ENCODE results near the gene RORC.
"Not testable (repeated sequence)": the region's sequence is repeated elsewhere in the genome, so short reads cannot be mapped to it uniquely, and the experiment has no call there.

RORC gene

DNA sequence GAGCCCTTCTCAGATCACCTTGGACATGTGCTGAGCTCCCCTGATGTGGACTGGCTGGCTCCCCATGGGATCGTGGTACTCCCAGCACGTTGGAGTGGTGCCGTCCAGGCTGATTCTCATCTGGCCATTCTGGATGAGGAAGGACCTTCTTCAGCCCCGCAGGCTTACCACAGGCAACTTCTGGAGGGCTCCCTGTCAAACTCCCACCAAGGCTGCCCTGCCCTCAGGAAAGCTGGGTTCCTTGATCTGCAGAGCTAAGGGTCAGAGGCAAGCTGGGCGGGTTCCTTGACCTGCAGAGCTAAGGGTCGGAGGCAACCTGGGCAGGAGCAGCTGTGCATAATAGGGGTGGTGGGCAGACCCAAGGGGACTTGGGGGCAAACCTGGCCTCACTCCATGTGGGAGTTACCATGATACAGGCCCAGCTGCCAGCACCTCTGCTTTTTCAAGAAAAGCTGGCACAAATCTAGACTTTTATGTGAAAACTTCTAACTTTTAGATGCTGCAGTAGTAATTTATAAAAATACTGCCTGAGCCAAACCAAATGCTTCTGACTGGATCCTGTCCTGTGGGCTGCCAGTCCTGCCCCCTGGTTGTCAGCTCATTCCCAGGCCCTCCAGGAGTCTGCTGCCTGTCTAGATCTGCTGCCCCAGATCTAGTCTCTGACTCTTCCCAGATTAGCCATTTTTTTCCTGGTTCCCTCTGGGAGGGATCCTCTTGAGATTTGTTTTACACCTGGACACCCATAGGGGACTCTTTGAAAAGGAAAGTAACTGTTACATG, 27.5 kb upstream of the RORC start:
- Histone ChIP-seq H3K9me3 (ENCODE audit: control insufficient read depth, low read length) (no peaks in the 10 kb centered on the region), H3K9ac (ENCODE audit: low read length) (no peak overlapping the region), H3K36me3 (ENCODE audit: control insufficient read depth, insufficient read depth, low read length, severe bottlenecking) (no peaks in the 10 kb centered on the region), H3K4me1 (ENCODE audit: control insufficient read depth, insufficient read depth, low read length) (peaks cover 21% of the 10 kb centered on the region), H3K27me3 (replicated peaks; ENCODE audit: control insufficient read depth, insufficient read depth, low read length) (peaks cover 5% of the 10 kb centered on the region), H3K4me3 (ENCODE audit: low read length) (no peak overlapping the region)
- no peak for DNase-seq (ENCODE audit: low read depth)

DNA sequence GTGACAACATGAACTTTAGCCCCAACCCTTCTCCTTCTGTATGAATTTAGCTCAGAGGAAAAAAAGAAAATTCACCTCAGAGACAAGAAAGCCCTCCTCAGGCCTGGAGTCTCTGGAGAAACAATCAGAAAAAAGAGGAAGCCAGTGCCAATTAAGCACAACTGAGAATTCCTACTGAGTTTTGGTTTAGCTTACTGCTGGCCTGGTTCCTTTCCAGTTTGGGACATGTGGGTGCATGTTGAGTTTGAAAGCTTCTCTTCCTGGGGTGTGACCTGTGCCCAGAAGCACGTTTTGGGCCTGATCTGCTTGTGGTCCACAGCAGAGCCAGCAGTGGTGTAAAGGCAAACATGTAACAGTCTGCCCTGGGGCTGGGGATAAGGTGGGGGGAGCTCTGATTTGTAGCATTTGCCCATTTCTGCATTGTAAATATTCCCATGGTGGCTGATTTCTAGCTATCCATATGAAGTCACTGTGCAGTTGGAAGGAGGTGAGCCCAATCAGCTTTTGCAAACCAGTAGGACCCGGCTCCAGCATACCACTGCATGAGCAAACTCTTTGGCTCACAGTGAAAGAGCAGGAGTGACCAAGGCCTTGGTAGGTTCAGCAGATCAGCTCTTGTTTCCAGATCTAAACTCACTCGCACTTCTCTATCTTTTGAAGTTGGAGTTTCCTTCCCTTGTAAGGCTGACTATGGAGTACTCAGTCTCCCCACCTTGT, 26.6 kb upstream of the RORC start:
- H3K4me1 ChIP-seq (ENCODE audit: control insufficient read depth, insufficient read depth, low read length): peaks cover 17% of the 10 kb centered on the region
- no peak overlapping the region for H3K9ac ChIP-seq (ENCODE audit: low read length)
- no peaks in the 10 kb centered on the region for H3K9me3 ChIP-seq (ENCODE audit: control insufficient read depth, low read length)
- peaks cover 8% of the 10 kb centered on the region for H3K27me3 ChIP-seq (replicated peaks; ENCODE audit: control insufficient read depth, insufficient read depth, low read length)
- DNase-seq (ENCODE audit: low read depth): no peak
- no peaks in the 10 kb centered on the region for H3K36me3 ChIP-seq (ENCODE audit: control insufficient read depth, insufficient read depth, low read length, severe bottlenecking)
- no peak overlapping the region for H3K4me3 ChIP-seq (ENCODE audit: low read length)

DNA sequence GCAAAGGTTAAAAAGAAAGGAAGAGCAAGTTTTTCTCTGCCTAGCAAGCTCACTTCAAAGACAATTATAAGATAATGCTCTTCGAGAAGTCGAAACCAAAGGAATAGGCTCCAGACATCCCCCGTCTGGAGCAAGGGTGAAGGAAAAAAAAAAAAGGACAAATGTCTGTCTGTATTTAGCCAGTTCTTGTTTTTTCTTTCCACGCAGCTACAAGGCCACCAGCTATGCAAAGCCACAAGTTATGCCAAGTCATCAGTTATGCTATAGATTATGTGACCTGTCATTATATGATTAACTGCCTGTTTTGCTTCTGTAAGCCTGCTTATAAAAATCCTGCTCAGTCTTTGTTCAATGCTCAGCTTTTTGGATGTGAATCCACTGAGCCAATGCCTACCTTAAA, 24.3 kb upstream of the RORC start:
- DNase-seq (ENCODE audit: low read depth): no peak
- no peaks in the 10 kb centered on the region for H3K9me3 ChIP-seq (ENCODE audit: control insufficient read depth, low read length)
- peaks cover 17% of the 10 kb centered on the region for H3K4me1 ChIP-seq (ENCODE audit: control insufficient read depth, insufficient read depth, low read length)
- peak overlapping the region; percentile 68 for H3K9ac ChIP-seq (ENCODE audit: low read length)
- peaks cover 25% of the 10 kb centered on the region for H3K27me3 ChIP-seq (replicated peaks; ENCODE audit: control insufficient read depth, insufficient read depth, low read length)
- no peak overlapping the region for H3K4me3 ChIP-seq (ENCODE audit: low read length)
- no peaks in the 10 kb centered on the region for H3K36me3 ChIP-seq (ENCODE audit: control insufficient read depth, insufficient read depth, low read length, severe bottlenecking)

DNA sequence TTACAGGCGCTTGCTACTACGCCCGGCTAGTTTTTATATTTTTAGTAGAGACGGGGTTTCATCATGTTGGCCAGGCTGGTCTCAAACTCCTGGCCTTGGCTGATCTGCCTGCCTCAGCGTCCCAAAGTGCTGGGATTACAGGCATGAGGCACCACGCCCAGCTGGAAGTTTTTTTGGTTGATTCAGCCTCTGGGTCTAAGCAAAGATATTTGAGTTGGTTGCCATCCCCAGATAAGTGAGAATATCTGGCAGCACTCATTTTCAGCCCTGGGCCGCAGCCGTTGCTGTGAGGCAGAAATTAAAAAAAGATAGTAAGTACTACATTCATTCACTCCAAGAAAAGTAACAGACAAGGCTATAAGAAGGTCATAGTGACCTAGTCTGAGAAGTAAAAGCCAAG, 23.9 kb upstream of the RORC start:
- Histone ChIP-seq H3K4me1 (ENCODE audit: control insufficient read depth, insufficient read depth, low read length) (peaks cover 17% of the 10 kb centered on the region), H3K27me3 (replicated peaks; ENCODE audit: control insufficient read depth, insufficient read depth, low read length) (peaks cover 25% of the 10 kb centered on the region), H3K9ac (ENCODE audit: low read length) (peak overlapping the region; percentile 68)
- not testable (repeated sequence) for H3K4me3 ChIP-seq (ENCODE audit: low read length); H3K36me3 ChIP-seq (ENCODE audit: control insufficient read depth, insufficient read depth, low read length, severe bottlenecking); DNase-seq (ENCODE audit: low read depth); H3K9me3 ChIP-seq (ENCODE audit: control insufficient read depth, low read length)

DNA sequence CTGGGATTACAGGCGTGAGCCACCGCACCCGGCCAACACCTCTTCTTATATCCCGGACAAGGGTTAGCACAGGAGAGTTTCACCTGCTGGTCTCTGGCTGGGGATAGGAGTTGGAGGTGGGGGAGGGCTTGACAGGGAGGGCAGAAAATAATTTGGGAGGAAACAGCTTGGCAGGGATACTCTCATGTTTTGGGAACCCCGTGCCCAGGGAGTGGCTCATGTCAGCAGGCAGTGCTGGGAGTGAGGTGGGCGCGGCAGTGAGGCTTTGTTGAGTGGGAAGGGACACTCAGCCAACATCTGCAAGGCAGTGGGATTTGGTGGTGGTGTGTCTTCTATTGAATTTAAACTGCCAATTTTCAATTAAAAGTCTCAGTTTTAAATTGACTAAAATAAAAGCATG, 23.1 kb upstream of the RORC start:
- H3K4me3 ChIP-seq (ENCODE audit: low read length): no peak overlapping the region
- H3K9ac ChIP-seq (ENCODE audit: low read length): no peak overlapping the region
- peaks cover 18% of the 10 kb centered on the region for H3K4me1 ChIP-seq (ENCODE audit: control insufficient read depth, insufficient read depth, low read length)
- peaks cover 25% of the 10 kb centered on the region for H3K27me3 ChIP-seq (replicated peaks; ENCODE audit: control insufficient read depth, insufficient read depth, low read length)
- no peak for DNase-seq (ENCODE audit: low read depth)
- H3K36me3 ChIP-seq (ENCODE audit: control insufficient read depth, insufficient read depth, low read length, severe bottlenecking): no peaks in the 10 kb centered on the region
- no peaks in the 10 kb centered on the region for H3K9me3 ChIP-seq (ENCODE audit: control insufficient read depth, low read length)

DNA sequence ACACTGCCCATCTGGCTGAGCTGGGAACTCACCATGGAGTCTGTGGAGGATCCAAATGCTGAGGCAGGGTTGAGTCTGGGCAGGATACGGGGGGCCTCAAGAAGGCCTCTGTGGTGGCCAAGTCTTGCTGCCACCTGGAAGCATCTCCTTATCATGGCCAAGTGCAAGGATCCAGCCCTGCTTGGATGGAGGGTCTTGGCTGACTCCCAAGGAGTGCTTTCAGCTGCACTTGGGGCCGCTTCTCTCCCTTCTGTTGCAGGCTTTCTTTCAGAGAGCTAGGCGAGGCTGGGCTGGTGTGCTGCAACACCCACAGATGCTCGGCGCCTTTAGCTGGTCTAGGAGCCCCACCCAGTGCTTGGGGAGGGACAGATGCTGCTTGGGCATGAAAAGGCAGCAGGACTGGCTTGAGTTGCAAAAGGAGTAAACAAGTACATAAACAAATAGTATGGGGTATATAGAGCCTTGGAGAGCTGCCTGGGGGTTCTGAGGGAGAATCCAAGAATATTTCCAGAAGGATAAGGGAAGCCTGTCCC, 21.9 kb upstream of the RORC start, which contains the start of gene THEM5:
Gene THEM5 (minus strand): TSS at position 302 of the 533 bp plus-strand sequence. CDS start 147 bp downstream, at position 155.
- H3K27me3 ChIP-seq (replicated peaks; ENCODE audit: control insufficient read depth, insufficient read depth, low read length): peaks cover 25% of the 10 kb centered on the region
- peaks cover 30% of the 10 kb centered on the region for H3K4me1 ChIP-seq (ENCODE audit: control insufficient read depth, insufficient read depth, low read length)
- H3K4me3 ChIP-seq (ENCODE audit: low read length): no peak within 1 kb of the TSS
- no peak for DNase-seq (ENCODE audit: low read depth)
- no peaks in the 10 kb centered on the region for H3K36me3 ChIP-seq (ENCODE audit: control insufficient read depth, insufficient read depth, low read length, severe bottlenecking)
- no peaks in the 10 kb centered on the region for H3K9me3 ChIP-seq (ENCODE audit: control insufficient read depth, low read length)
- H3K9ac ChIP-seq (ENCODE audit: low read length): no peak within 1 kb of the TSS

DNA sequence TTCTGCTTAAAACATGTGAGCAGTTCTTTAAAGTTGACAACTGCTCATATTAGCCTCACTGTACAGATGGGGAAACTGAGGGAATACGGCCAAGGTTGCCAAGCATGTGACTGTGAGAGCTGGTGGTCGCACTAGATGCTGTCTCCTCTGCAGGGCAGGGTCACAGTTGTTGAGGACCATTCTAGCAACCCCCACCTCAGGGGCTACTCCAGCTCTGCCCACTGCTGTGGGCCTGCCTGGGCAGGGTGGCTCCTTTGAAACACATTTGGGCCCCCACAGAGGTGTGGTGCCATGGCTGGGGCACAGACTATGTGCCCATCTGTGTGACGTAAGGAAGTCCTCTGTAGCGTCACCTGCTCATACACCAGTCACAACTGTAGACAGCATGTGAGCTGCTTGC, 21.1 kb upstream of the RORC start:
- no peak overlapping the region for H3K9ac ChIP-seq (ENCODE audit: low read length)
- no peak overlapping the region for H3K4me3 ChIP-seq (ENCODE audit: low read length)
- peaks cover 26% of the 10 kb centered on the region for H3K4me1 ChIP-seq (ENCODE audit: control insufficient read depth, insufficient read depth, low read length)
- no peaks in the 10 kb centered on the region for H3K36me3 ChIP-seq (ENCODE audit: control insufficient read depth, insufficient read depth, low read length, severe bottlenecking)
- DNase-seq (ENCODE audit: low read depth): no peak
- peaks cover 25% of the 10 kb centered on the region for H3K27me3 ChIP-seq (replicated peaks; ENCODE audit: control insufficient read depth, insufficient read depth, low read length)
- no peaks in the 10 kb centered on the region for H3K9me3 ChIP-seq (ENCODE audit: control insufficient read depth, low read length)

DNA sequence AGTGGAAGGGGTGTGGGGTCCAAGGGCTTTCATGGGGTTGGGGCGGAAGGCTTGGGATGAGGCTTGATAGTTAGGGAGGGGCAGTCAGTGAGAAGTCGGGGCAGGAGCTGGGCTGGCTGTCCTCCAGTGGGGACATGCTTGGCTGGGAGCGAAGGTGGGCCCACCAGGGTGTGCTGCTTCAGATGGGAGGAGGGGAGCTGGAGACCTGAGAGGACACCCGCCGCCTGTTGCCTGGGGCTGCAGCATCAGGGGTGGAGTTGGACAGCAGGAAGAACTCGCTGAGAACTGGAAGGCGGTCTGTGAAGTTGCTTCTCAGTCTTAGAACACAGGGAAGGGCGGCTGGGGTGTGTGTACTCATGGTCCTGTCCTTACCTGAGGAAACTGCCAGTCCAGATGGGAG, 20.3 kb upstream of the RORC start:
- no peak overlapping the region for H3K9ac ChIP-seq (ENCODE audit: low read length)
- DNase-seq (ENCODE audit: low read depth): no peak
- peaks cover 26% of the 10 kb centered on the region for H3K4me1 ChIP-seq (ENCODE audit: control insufficient read depth, insufficient read depth, low read length)
- H3K36me3 ChIP-seq (ENCODE audit: control insufficient read depth, insufficient read depth, low read length, severe bottlenecking): no peaks in the 10 kb centered on the region
- no peaks in the 10 kb centered on the region for H3K9me3 ChIP-seq (ENCODE audit: control insufficient read depth, low read length)
- peaks cover 25% of the 10 kb centered on the region for H3K27me3 ChIP-seq (replicated peaks; ENCODE audit: control insufficient read depth, insufficient read depth, low read length)
- H3K4me3 ChIP-seq (ENCODE audit: low read length): no peak overlapping the region

DNA sequence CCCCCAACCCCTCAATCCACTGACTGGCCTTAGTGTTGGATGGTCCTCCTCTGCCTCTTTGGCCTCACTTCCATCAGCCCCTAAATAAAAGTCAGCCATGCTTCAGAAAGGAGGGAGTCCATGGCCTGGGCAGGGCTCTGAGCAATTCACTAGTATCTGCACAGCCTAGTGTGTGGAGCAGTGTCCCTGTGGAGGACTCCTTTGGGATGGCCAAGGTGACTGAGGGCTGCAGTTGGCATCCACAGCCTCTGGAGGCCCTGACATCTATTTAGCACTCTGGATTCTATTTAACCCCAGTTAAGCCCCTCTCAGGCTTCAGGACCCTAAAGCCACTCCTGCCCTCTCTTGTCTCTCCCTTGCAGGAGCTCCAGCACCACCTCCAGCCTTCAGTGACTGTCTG, 18.3 kb upstream of the RORC start:
- DNase-seq (ENCODE audit: low read depth): no peak
- H3K4me1 ChIP-seq (ENCODE audit: control insufficient read depth, insufficient read depth, low read length): peaks cover 20% of the 10 kb centered on the region
- H3K36me3 ChIP-seq (ENCODE audit: control insufficient read depth, insufficient read depth, low read length, severe bottlenecking): no peaks in the 10 kb centered on the region
- H3K27me3 ChIP-seq (replicated peaks; ENCODE audit: control insufficient read depth, insufficient read depth, low read length): peaks cover 25% of the 10 kb centered on the region
- no peaks in the 10 kb centered on the region for H3K9me3 ChIP-seq (ENCODE audit: control insufficient read depth, low read length)
- H3K9ac ChIP-seq (ENCODE audit: low read length): no peak overlapping the region
- H3K4me3 ChIP-seq (ENCODE audit: low read length): no peak overlapping the region

DNA sequence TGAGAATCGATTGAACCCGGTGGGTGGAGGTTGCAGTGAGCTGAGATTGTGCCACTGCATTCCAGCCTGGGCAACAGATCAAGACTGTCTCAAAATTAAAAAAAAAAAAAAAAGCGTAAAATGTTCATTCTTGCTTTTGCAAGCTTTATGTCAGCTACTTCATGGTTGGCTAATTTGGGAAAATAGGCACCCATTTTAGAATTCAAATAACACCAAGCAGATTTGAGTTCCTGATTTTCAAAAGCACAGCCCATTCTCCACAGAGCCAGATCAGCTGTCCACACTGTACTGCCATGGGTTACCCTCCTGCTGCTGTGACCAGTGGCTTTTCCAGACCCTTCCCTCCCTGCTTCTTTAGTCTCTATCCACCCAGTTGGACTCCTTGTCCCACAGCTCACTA, 17.5 kb upstream of the RORC start:
- H3K4me3 ChIP-seq (ENCODE audit: low read length): no peak overlapping the region
- H3K27me3 ChIP-seq (replicated peaks; ENCODE audit: control insufficient read depth, insufficient read depth, low read length): peaks cover 25% of the 10 kb centered on the region
- no peak overlapping the region for H3K9ac ChIP-seq (ENCODE audit: low read length)
- no peaks in the 10 kb centered on the region for H3K36me3 ChIP-seq (ENCODE audit: control insufficient read depth, insufficient read depth, low read length, severe bottlenecking)
- no peaks in the 10 kb centered on the region for H3K9me3 ChIP-seq (ENCODE audit: control insufficient read depth, low read length)
- peaks cover 20% of the 10 kb centered on the region for H3K4me1 ChIP-seq (ENCODE audit: control insufficient read depth, insufficient read depth, low read length)
- no peak for DNase-seq (ENCODE audit: low read depth)

DNA sequence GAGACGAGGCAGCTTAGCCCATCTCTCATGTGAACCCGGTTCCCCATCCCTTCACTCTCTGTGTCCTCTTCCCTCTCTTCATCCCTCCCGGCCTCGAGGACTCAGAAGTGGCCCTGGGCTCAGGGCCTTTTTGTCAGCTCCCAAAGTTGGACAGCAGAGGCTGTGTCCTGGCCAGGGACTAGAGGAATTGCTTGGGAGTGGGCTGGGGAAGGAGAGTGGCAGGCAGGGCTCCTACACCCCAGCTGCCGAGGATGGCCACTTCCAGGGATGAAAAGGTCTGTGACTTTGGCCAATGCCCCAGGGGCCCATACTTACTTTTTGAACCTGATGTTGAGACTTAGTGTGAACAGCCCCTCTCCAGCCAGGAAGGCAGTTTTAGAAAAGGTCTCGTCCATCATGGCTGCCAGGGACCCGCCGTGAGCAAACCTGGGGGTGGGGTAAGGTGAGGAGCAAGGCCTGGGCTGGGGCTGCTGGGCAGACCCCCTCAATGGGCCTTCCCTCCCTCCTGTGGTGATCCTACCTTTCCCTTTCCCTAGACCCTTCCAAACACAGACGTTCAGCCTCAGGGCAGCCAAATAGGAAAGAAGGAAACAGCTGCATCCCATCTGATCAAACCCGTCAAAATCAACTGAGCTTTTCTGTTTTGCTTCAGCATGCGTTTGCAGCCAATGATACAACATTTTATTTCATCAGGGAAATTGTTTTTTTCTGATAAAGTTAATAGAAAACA, 16.4 kb upstream of the RORC start:
- no peak overlapping the region for H3K4me3 ChIP-seq (ENCODE audit: low read length)
- H3K9me3 ChIP-seq (ENCODE audit: control insufficient read depth, low read length): no peaks in the 10 kb centered on the region
- H3K27me3 ChIP-seq (replicated peaks; ENCODE audit: control insufficient read depth, insufficient read depth, low read length): peaks cover 20% of the 10 kb centered on the region
- no peaks in the 10 kb centered on the region for H3K36me3 ChIP-seq (ENCODE audit: control insufficient read depth, insufficient read depth, low read length, severe bottlenecking)
- peaks cover 20% of the 10 kb centered on the region for H3K4me1 ChIP-seq (ENCODE audit: control insufficient read depth, insufficient read depth, low read length)
- H3K9ac ChIP-seq (ENCODE audit: low read length): no peak overlapping the region
- DNase-seq (ENCODE audit: low read depth): no peak
